Glutamatergic neuron (in vitro differentiated cells): ENCODE results near the gene CREB3L2. TPM values are rescaled to one million over a fixed set of nuclear protein-coding genes. Genes with fewer than 3 reads are reported as not detected.

Experiments used
- DNase-seq: peaks from one replicate; pipeline ENCODE4 v3.0.0; 2022
- H3K27ac Mint-ChIP-seq: one replicate; pipeline ENCODE4 v1.8.0; 2020; ENCODE audit warnings: mild to moderate bottlenecking, mixed read lengths, inconsistent platforms; ENCODE audit not compliant: unreplicated experiment
- H3K27me3 Mint-ChIP-seq: one replicate; pipeline ENCODE4 v1.8.0; 2020; ENCODE audit warnings: mild to moderate bottlenecking, moderate library complexity, mixed read lengths, inconsistent platforms; ENCODE audit not compliant: unreplicated experiment
- H3K36me3 Mint-ChIP-seq: one replicate; pipeline ENCODE4 v1.8.0; 2020; ENCODE audit warnings: mild to moderate bottlenecking, mixed read lengths, inconsistent platforms; ENCODE audit not compliant: unreplicated experiment
- H3K4me1 Mint-ChIP-seq: one replicate; pipeline ENCODE4 v1.8.0; 2020; ENCODE audit warnings: mild to moderate bottlenecking, low read depth, mixed read lengths, inconsistent platforms; ENCODE audit not compliant: unreplicated experiment
- H3K4me3 Mint-ChIP-seq: one replicate; pipeline ENCODE4 v1.8.0; 2020; ENCODE audit warnings: mild to moderate bottlenecking, mixed read lengths, inconsistent platforms; ENCODE audit not compliant: unreplicated experiment
- H3K9me3 Mint-ChIP-seq: one replicate; pipeline ENCODE4 v1.8.0; 2020; ENCODE audit warnings: mild to moderate bottlenecking, moderate library complexity, mixed read lengths, inconsistent platforms; ENCODE audit not compliant: unreplicated experiment
- total RNA-seq: library from RNA; stranded (reverse); fragmentation: NEBNext Ultra II Directional; extraction: Animal tissue kit (Norgen Biotek cat#: 25700); gene quantifications from one replicate; pipeline ENCODE4 v1.2.1, GENCODE V29; 2021; ENCODE audit not compliant: unreplicated experiment
- TF ChIP-seq, protein P1 (sequence below): fragments of 200-600 bp; sonication (generic); IDR thresholded peaks from one replicate; pipeline ENCODE4 v1.5.0; 2021; ENCODE audit not compliant: partially characterized antibody, unreplicated experiment

CREB3L2 gene
- total RNA-seq, 1 donor from 2014 or later, result 45.4 TPM

DNA sequence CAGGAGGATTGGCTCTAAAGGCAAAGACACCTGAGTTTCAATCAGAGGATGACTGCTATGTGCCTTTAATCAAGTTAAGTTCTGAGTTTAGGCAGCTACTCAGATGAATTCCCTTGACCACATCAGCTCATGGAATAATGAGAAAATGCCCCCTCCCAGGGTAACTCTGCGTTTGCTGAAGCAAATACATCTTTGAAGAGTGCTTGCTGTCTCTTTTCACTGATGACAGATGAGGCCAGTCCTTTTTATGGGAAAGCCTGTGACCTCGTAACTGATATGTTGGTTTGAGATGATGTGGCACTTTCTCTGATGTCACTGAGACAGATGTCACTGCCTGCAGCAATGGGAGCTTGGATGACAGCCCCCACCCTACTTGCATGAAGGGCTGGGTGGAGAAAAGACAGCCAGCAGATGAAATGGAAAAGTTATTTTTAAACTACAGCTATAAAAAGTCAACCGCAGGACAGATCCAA lies 111.4 kb downstream of the CREB3L2 start:
- peaks cover 7% of the 10 kb centered on the region for H3K27me3 Mint-ChIP-seq
- H3K4me3 Mint-ChIP-seq, result peak overlapping the region; percentile 69
- H3K27ac Mint-ChIP-seq, result peak overlapping the region; percentile 95
- peaks cover 9% of the 10 kb centered on the region for H3K9me3 Mint-ChIP-seq
- TF ChIP-seq, protein P1, sequence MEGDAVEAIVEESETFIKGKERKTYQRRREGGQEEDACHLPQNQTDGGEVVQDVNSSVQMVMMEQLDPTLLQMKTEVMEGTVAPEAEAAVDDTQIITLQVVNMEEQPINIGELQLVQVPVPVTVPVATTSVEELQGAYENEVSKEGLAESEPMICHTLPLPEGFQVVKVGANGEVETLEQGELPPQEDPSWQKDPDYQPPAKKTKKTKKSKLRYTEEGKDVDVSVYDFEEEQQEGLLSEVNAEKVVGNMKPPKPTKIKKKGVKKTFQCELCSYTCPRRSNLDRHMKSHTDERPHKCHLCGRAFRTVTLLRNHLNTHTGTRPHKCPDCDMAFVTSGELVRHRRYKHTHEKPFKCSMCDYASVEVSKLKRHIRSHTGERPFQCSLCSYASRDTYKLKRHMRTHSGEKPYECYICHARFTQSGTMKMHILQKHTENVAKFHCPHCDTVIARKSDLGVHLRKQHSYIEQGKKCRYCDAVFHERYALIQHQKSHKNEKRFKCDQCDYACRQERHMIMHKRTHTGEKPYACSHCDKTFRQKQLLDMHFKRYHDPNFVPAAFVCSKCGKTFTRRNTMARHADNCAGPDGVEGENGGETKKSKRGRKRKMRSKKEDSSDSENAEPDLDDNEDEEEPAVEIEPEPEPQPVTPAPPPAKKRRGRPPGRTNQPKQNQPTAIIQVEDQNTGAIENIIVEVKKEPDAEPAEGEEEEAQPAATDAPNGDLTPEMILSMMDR, result no peak
- no peak for DNase-seq
- peaks cover 32% of the 10 kb centered on the region for H3K4me1 Mint-ChIP-seq
- peaks cover 5% of the 10 kb centered on the region for H3K36me3 Mint-ChIP-seq

DNA sequence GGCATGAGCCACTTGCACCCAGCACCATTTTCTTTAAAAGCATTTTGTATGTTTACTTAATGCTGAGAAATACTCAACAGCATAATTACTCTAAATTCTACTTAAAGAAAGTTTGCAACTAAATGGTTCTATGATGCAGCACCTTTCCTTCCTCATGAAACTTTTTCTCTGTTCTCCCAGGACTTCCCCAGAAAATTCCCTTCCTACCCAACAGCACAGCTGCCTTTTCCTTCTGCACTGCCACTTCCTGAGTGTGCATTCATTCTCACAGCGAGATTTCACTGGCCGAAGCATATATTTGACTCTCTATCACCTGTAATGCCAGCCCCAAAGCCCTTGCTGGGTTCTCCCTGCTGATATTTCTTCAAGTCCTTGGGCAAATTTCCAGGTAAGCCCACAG lies 113.6 kb downstream of the CREB3L2 start:
- no peak for DNase-seq
- Mint-ChIP-seq H3K4me3 (peak overlapping the region; percentile 21), H3K36me3 (no peaks in the 10 kb centered on the region), H3K4me1 (peaks cover 26% of the 10 kb centered on the region), H3K27ac (peak overlapping the region; percentile 71), H3K9me3 (peaks cover 10% of the 10 kb centered on the region), H3K27me3 (peaks cover 11% of the 10 kb centered on the region)
- TF ChIP-seq, protein P1, result no peak

DNA sequence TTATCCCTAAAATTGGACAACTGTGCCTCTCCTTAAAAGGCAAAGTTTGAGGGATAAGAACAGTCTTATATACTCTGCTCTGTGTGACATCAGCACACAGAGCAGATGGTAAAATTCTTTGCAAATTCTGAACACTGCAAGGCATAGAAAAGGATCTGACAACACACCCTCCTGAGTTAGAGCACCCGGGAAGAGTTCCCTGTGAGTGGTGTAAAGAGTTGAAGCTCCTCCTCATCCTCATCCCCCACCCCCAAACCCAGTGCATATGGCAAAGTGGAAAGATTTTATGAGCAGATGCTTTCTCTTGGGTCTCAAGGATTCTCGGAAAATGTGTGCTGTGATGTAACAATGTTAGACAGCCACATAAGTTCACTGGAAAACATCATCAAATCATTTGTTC lies 115.1 kb downstream of the CREB3L2 start:
- H3K27me3 Mint-ChIP-seq, result peaks cover 11% of the 10 kb centered on the region
- H3K4me1 Mint-ChIP-seq, result peaks cover 26% of the 10 kb centered on the region
- H3K4me3 Mint-ChIP-seq, result no peak overlapping the region
- H3K36me3 Mint-ChIP-seq, result peaks cover 6% of the 10 kb centered on the region
- peaks cover 7% of the 10 kb centered on the region for H3K9me3 Mint-ChIP-seq
- peak overlapping the region; percentile 46 for H3K27ac Mint-ChIP-seq
- no peak for DNase-seq
- TF ChIP-seq, protein P1, result no peak

DNA sequence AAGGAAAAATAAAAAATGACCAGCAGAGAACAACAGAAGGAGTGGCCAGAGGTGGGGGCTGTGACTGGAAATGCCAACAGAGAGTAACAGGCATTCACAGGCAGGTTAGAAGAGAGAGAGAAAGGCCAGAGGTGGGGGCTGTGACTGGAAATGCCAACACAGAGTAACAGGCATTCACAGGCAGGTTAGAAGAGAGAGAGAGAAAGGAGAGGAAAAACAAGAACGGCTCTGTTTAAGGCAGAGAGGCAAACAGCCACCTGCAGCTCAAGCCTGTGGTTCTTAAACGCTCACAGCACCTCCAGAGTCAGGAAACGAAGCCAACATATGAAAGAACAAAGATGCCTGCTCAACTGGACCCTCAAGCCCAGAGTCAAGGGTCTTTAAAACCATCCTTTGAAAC lies 115.6 kb downstream of the CREB3L2 start:
- Mint-ChIP-seq H3K36me3 (peaks cover 9% of the 10 kb centered on the region), H3K27ac (peak overlapping the region; percentile 74), H3K4me1 (peaks cover 26% of the 10 kb centered on the region), H3K9me3 (peaks cover 7% of the 10 kb centered on the region), H3K4me3 (peak overlapping the region; percentile 5), H3K27me3 (peaks cover 11% of the 10 kb centered on the region)
- DNase-seq, result no peak
- TF ChIP-seq, protein P1, result no peak

DNA sequence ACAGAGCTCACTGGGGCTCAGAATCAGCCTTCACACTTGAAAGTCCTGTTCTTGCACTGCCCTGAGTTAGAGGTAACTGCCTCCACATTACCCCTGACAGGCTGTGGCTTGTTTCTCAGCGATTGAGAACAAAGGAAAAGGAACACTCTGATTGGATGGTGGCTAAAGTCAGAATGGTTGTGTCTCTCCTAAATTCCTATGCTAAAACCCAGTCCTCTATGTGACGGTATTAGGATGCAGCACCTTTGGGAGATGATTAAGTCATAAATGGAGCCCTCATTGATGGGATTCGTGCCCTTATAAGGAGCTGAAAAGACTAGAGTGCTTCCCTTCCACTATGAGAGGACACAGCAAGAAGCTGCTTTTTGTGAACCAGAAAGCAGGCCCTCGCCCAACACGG lies 116.2 kb downstream of the CREB3L2 start:
- DNase-seq, result no peak
- Mint-ChIP-seq H3K9me3 (peaks cover 7% of the 10 kb centered on the region), H3K4me3 (peak overlapping the region; percentile 5), H3K27me3 (peaks cover 11% of the 10 kb centered on the region), H3K36me3 (peaks cover 9% of the 10 kb centered on the region), H3K27ac (peak overlapping the region; percentile 74), H3K4me1 (peaks cover 25% of the 10 kb centered on the region)
- TF ChIP-seq, protein P1, result no peak
